ENCODE results near the gene MRPL52. TPM values are rescaled to one million over a fixed set of nuclear protein-coding genes. Genes with fewer than 3 reads are reported as not detected.

The MRPL52 gene
- total and polyA plus RNA-seq, 2 of the 13 experiments (the other 11 are each of a cell fraction or from before 2014, with no cell fraction given), result 118 to 329 TPM

DNA sequence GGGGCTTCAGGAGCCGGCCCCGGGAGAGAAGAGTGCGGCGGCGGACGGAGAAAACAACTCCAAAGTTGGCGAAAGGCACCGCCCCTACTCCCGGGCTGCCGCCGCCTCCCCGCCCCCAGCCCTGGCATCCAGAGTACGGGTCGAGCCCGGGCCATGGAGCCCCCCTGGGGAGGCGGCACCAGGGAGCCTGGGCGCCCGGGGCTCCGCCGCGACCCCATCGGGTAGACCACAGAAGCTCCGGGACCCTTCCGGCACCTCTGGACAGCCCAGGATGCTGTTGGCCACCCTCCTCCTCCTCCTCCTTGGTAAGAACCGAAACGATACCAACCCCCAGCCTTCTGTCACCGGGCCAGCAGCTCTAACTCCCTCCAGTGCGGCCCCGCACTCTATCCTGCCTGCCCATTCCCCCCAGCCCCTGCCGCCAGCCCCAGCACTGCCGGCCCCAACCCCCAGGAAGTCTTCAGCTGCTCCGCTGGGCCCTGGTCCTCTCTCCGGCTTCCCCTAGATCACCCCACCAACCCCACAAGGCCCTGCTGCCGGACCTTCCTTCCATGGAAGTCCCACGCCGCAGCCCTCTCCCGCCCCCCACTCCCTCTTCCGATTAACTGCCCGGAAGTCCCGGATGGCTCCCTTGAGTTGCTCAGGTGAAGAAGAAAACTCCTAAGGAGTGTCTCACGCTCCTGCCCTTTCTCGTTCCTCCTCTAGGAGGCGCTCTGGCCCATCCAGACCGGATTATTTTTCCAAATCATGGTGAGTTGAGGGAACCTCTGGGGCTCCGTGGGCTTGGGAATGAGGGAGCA is 42.5 kb downstream of the MRPL52 start (continued):
- TF ChIP-seq, protein P1, sequence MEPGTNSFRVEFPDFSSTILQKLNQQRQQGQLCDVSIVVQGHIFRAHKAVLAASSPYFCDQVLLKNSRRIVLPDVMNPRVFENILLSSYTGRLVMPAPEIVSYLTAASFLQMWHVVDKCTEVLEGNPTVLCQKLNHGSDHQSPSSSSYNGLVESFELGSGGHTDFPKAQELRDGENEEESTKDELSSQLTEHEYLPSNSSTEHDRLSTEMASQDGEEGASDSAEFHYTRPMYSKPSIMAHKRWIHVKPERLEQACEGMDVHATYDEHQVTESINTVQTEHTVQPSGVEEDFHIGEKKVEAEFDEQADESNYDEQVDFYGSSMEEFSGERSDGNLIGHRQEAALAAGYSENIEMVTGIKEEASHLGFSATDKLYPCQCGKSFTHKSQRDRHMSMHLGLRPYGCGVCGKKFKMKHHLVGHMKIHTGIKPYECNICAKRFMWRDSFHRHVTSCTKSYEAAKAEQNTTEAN (CRISPR knock-in tag; conservative IDR thresholded peaks at IDR 0.05), result peak; percentile 61; the same call in 1 of the 2 replicates
- TF ChIP-seq, protein P2, sequence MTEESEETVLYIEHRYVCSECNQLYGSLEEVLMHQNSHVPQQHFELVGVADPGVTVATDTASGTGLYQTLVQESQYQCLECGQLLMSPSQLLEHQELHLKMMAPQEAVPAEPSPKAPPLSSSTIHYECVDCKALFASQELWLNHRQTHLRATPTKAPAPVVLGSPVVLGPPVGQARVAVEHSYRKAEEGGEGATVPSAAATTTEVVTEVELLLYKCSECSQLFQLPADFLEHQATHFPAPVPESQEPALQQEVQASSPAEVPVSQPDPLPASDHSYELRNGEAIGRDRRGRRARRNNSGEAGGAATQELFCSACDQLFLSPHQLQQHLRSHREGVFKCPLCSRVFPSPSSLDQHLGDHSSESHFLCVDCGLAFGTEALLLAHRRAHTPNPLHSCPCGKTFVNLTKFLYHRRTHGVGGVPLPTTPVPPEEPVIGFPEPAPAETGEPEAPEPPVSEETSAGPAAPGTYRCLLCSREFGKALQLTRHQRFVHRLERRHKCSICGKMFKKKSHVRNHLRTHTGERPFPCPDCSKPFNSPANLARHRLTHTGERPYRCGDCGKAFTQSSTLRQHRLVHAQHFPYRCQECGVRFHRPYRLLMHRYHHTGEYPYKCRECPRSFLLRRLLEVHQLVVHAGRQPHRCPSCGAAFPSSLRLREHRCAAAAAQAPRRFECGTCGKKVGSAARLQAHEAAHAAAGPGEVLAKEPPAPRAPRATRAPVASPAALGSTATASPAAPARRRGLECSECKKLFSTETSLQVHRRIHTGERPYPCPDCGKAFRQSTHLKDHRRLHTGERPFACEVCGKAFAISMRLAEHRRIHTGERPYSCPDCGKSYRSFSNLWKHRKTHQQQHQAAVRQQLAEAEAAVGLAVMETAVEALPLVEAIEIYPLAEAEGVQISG (CRISPR knock-in tag; IDR thresholded peaks at IDR 0.05), result peak; percentile 65; the same call in 1 of the 2 replicates
- TF ChIP-seq KLF13 (CRISPR knock-in tag; IDR thresholded peaks at IDR 0.05) (0 out of 2 replicates have a peak, but pooled peaks have one; percentile 8), CC2D1A (CRISPR knock-in tag; IDR thresholded peaks at IDR 0.05) (no peak), SMAD3 (CRISPR knock-in tag; IDR thresholded peaks at IDR 0.05) (peak; percentile 71; the same call in 1 of the 2 replicates), MEF2D (CRISPR knock-in tag; IDR thresholded peaks at IDR 0.05) (peak; percentile 16; the same call in 1 of the 2 replicates), NRL (CRISPR knock-in tag; IDR thresholded peaks at IDR 0.05; ENCODE audit: borderline replicate concordance) (no peak; the same call in 1 of the 2 replicates), IRF2 (CRISPR knock-in tag; IDR thresholded peaks at IDR 0.05) (peak; percentile 38; the same call in 1 of the 2 replicates), ZSCAN9 (CRISPR knock-in tag; IDR thresholded peaks at IDR 0.05; ENCODE audit: borderline replicate concordance) (peak; percentile 42; the same call in 1 of the 2 replicates), NKX3-1 (CRISPR knock-in tag; IDR thresholded peaks at IDR 0.05) (0 out of 2 replicates have a peak, but pooled peaks have one; percentile 40), RBAK (CRISPR knock-in tag; IDR thresholded peaks at IDR 0.05) (no peak), ZNF616 (CRISPR knock-in tag; IDR thresholded peaks at IDR 0.05; ENCODE audit: low read depth) (no peak)
- TF ChIP-seq, protein P3, sequence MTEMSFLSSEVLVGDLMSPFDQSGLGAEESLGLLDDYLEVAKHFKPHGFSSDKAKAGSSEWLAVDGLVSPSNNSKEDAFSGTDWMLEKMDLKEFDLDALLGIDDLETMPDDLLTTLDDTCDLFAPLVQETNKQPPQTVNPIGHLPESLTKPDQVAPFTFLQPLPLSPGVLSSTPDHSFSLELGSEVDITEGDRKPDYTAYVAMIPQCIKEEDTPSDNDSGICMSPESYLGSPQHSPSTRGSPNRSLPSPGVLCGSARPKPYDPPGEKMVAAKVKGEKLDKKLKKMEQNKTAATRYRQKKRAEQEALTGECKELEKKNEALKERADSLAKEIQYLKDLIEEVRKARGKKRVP (CRISPR knock-in tag; IDR thresholded peaks at IDR 0.05), result peak in 1 of 2 experiments; percentile 51; a peak in 1 of 4 replicates
- TF ChIP-seq, protein P4, sequence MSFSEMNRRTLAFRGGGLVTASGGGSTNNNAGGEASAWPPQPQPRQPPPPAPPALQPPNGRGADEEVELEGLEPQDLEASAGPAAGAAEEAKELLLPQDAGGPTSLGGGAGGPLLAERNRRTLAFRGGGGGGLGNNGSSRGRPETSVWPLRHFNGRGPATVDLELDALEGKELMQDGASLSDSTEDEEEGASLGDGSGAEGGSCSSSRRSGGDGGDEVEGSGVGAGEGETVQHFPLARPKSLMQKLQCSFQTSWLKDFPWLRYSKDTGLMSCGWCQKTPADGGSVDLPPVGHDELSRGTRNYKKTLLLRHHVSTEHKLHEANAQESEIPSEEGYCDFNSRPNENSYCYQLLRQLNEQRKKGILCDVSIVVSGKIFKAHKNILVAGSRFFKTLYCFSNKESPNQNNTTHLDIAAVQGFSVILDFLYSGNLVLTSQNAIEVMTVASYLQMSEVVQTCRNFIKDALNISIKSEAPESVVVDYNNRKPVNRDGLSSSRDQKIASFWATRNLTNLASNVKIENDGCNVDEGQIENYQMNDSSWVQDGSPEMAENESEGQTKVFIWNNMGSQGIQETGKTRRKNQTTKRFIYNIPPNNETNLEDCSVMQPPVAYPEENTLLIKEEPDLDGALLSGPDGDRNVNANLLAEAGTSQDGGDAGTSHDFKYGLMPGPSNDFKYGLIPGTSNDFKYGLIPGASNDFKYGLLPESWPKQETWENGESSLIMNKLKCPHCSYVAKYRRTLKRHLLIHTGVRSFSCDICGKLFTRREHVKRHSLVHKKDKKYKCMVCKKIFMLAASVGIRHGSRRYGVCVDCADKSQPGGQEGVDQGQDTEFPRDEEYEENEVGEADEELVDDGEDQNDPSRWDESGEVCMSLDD (CRISPR knock-in tag; IDR thresholded peaks at IDR 0.05; ENCODE audit: borderline replicate concordance), result peak; percentile 65; the same call in 1 of the 2 replicates
- TF ChIP-seq, protein P5, sequence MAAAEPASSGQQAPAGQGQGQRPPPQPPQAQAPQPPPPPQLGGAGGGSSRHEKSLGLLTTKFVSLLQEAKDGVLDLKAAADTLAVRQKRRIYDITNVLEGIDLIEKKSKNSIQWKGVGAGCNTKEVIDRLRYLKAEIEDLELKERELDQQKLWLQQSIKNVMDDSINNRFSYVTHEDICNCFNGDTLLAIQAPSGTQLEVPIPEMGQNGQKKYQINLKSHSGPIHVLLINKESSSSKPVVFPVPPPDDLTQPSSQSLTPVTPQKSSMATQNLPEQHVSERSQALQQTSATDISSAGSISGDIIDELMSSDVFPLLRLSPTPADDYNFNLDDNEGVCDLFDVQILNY (CRISPR knock-in tag; conservative IDR thresholded peaks at IDR 0.05), result no peak
- TF ChIP-seq, protein P6, sequence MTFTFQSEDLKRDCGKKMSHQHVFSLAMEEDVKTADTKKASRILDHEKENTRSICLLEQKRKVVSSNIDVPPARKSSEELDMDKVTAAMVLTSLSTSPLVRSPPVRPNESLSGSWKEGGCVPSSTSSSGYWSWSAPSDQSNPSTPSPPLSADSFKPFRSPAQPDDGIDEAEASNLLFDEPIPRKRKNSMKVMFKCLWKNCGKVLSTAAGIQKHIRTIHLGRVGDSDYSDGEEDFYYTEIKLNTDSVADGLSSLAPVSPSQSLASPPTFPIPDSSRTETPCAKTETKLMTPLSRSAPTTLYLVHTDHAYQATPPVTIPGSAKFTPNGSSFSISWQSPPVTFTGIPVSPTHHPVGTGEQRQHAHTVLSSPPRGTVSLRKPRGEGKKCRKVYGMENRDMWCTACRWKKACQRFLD (CRISPR knock-in tag; IDR thresholded peaks at IDR 0.05; ENCODE audit: borderline replicate concordance), result peak; percentile 24; the same call in 1 of the 2 replicates

Measured in HepG2 (cell line).